GM12865 (cell line): ENCODE measurements around the gene P2RY11.

ENCODE experiments used
- DNase-seq: peaks from one replicate; pipeline ENCODE4 v3.0.0; 2010; ENCODE audit warnings: low read depth
- H3K4me3 ChIP-seq: 2 replicates; pipeline ENCODE4 v1.5.1; 2011; ENCODE audit warnings: mild to moderate bottlenecking, low read depth, low read length, control low read depth
- CTCF ChIP-seq: IDR thresholded peaks from 2 replicates; pipeline ENCODE4 v1.5.1; 2011; ENCODE audit warnings: low read length, control low read depth, low read depth, inconsistent platforms; ENCODE audit not compliant: insufficient read depth; ENCODE audit errors: missing control alignments

P2RY11 gene

GRCh38 chr19:10076535-10076934, 35.0 kb upstream of the P2RY11 start:
- TF ChIP-seq CTCF = no peak
- no peak overlapping the region for H3K4me3 ChIP-seq
- no peak for DNase-seq

GRCh38 chr19:10078329-10078728, 33.2 kb upstream of the P2RY11 start:
- no peak for TF ChIP-seq CTCF
- DNase-seq = no peak
- H3K4me3 ChIP-seq = no peak overlapping the region

- H3K4me3 ChIP-seq = no peak overlapping the region
- no peak for DNase-seq
- no peak for TF ChIP-seq CTCF
Observed at GRCh38 chr19:10079031-10079453, 32.5 kb upstream of the P2RY11 start.

- no peak for DNase-seq
- TF ChIP-seq CTCF = no peak
- H3K4me3 ChIP-seq = no peak overlapping the region
Observed at GRCh38 chr19:10083911-10084310, 27.6 kb upstream of the P2RY11 start.

- no peak overlapping the region for H3K4me3 ChIP-seq
- no peak for DNase-seq
- TF ChIP-seq CTCF = no peak
Observed at GRCh38 chr19:10084803-10085202, 26.7 kb upstream of the P2RY11 start.

GRCh38 chr19:10085641-10086590, 25.6 kb upstream of the P2RY11 start, which contains the start of gene SHFL:
TSS of gene SHFL (plus strand) at chr19:10086317. CDS start at chr19:10086428, 111 bp downstream.
- TF ChIP-seq CTCF = no peak
- peak; percentile 92 for DNase-seq
- H3K4me3 ChIP-seq = peak within 1 kb of the TSS; percentile 98
